ENCODE data around the gene UBXN7. TPM values are rescaled to one million over a fixed set of nuclear protein-coding genes. Genes with fewer than 3 reads are reported as not detected.
A peak's percentile ranks its signal among the peaks of the same experiment; 100 is the strongest.
"Not testable (repeated sequence)": the region's sequence is repeated elsewhere in the genome, so short reads cannot be mapped to it uniquely, and the experiment has no call there.

The UBXN7 gene
- total and polyA plus RNA-seq, 9 of the 15 experiments (the other 6 are each of a cell fraction or from before 2014, with no cell fraction given) = 3.5 to 44.6 (median 13.4) TPM

DNA sequence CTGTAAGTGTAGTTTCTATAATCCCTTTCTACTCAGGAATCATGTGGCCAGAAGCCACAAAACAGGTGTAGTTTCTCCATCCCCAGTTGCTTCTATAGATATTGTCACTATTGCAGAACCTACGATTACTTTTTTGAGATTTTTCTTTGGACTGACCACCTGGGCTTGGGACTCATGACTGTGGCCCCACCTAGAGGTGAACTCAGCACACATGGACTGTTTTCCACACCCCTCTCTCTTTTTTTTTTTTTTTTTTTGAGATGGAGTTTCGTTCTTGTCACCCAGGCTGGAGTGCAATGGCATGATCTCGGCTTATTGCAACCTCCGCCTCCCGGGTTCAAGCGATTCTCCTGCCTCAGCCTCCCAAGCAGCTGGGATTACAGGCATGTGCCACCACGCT is 13.2 kb upstream of the UBXN7 start (continued):
- TF ChIP-seq NR2C1 (IDR thresholded peaks at IDR 0.05) = 0 out of 2 replicates have a peak, but pooled peaks have one; percentile 23
- TF ChIP-seq NR2C1 (tag; IDR thresholded peaks at IDR 0.05) = not testable (repeated sequence)

DNA sequence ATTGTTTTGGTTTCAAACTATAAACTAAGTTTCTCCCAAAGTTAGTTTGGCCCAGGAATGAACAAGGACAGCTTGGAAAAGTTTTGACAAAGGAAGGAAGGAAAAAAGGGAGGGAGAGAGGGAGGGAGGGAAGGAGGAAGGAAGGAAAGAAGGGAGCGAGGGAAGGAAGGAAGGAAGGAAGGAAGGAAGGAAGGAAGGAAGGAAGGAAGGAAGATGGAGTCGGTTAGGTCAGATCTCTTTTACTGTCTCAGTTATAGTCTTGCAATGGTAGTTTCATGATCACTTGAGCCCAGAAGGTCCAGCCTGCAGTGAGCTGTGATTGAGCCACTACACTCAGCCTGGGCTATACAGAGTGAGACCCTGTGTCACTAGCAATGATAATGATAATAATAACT is 12.3 kb upstream of the UBXN7 start:
- BruUV-seq (replicated peaks) = no TSS peak
- in situ Hi-C loops (cut with MboI) (no loop called here), intact Hi-C loops (cut with micrococcal nuclease) (loop anchor here (2.0 kb wide), 1 partner anchor 74 kb away; no protein-coding TSS in a partner anchor)
- no peaks in the 10 kb centered on the region for H3K27me3 ChIP-seq (ENCODE audit: control insufficient read depth in 2 of 2, insufficient read depth in 2 of 2, low read length in 2 of 2)
- H3K79me2 ChIP-seq (ENCODE audit: control insufficient read depth, insufficient read depth, low read length) = no peaks in the 10 kb centered on the region
- no peak for DNase-seq (ENCODE audit: extremely low read depth in 1 of 4, low spot score in 3 of 4)
- peak; percentile 64 for ATAC-seq
- FAIRE-seq = no peak
- H3K9ac ChIP-seq (ENCODE audit: insufficient read depth in 1 of 2, low read depth in 2 of 2, low read length in 2 of 2) = no peak overlapping the region
- WGBS (ENCODE audit: insufficient coverage, low coverage, missing lambda C conversion rate) = 29% methylated on average over 2 of the region's 2 CpGs
- CTCF ChIA-PET (ENCODE audit: low intra/inter-chr PET ratio) = interaction anchor here (2.5 kb wide), 1 partner anchor 191 kb away, joined by 10 read pairs; no protein-coding TSS in a partner anchor
- no peaks in the 10 kb centered on the region for H3K36me3 ChIP-seq (ENCODE audit: control insufficient read depth, insufficient read depth, low read length)
- H3K4me2 ChIP-seq (ENCODE audit: insufficient read depth, low read length) = no peak overlapping the region
- H2AFZ ChIP-seq (ENCODE audit: low read depth, low read length) = peak overlapping the region; percentile 12; the same call in 1 of the 2 replicates
- no peaks in the 10 kb centered on the region for H3K9me1 ChIP-seq (ENCODE audit: control insufficient read depth, insufficient read depth, low read length)
- H3K9me3 ChIP-seq (replicated peaks; ENCODE audit: control insufficient read depth, insufficient read depth, low read depth, low read length) = no peaks in the 10 kb centered on the region
- no peak overlapping the region for H3K4me3 ChIP-seq
- POLR2A ChIA-PET = interaction anchor here (0.7 to 1.8 kb wide), 2 partner anchors 12 to 238 kb away, joined by 3 to 5 read pairs; partner anchors contain the start of gene UBXN7
- H3K4me1 ChIP-seq (replicated peaks in 1 of 2; ENCODE audit: control insufficient read depth in 2 of 2, insufficient read depth in 2 of 2, low read length in 2 of 2) = peaks cover 0 to 5% of the 10 kb centered on the region in 2 experiments; a peak in 4 of 5 replicates
- no peaks in the 10 kb centered on the region for H4K20me1 ChIP-seq (replicated peaks; ENCODE audit: control insufficient read depth, insufficient read depth, low read length)
- peak overlapping the region; percentile 11; the same call in 1 of the 3 replicates for H3K27ac ChIP-seq (ENCODE audit: extremely low read depth, low read depth, low read length)
- TF ChIP-seq, protein P1, sequence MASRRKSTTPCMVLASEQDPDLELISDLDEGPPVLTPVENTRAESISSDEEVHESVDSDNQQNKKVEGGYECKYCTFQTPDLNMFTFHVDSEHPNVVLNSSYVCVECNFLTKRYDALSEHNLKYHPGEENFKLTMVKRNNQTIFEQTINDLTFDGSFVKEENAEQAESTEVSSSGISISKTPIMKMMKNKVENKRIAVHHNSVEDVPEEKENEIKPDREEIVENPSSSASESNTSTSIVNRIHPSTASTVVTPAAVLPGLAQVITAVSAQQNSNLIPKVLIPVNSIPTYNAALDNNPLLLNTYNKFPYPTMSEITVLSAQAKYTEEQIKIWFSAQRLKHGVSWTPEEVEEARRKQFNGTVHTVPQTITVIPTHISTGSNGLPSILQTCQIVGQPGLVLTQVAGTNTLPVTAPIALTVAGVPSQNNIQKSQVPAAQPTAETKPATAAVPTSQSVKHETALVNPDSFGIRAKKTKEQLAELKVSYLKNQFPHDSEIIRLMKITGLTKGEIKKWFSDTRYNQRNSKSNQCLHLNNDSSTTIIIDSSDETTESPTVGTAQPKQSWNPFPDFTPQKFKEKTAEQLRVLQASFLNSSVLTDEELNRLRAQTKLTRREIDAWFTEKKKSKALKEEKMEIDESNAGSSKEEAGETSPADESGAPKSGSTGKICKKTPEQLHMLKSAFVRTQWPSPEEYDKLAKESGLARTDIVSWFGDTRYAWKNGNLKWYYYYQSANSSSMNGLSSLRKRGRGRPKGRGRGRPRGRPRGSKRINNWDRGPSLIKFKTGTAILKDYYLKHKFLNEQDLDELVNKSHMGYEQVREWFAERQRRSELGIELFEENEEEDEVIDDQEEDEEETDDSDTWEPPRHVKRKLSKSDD (conservative IDR thresholded peaks at IDR 0.05; ENCODE audit: low read length) = no peak
- peak; percentile 66; the same call in 1 of the 2 replicates for TF ChIP-seq EHMT2 (IDR thresholded peaks at IDR 0.05)
- no peak for TF ChIP-seq SRSF1 (IDR thresholded peaks at IDR 0.05; ENCODE audit: low read depth, low read length)
- TF ChIP-seq PTTG1 (tag; IDR thresholded peaks at IDR 0.05; ENCODE audit: low read depth) = peak; percentile 78
- TF ChIP-seq, protein P2, sequence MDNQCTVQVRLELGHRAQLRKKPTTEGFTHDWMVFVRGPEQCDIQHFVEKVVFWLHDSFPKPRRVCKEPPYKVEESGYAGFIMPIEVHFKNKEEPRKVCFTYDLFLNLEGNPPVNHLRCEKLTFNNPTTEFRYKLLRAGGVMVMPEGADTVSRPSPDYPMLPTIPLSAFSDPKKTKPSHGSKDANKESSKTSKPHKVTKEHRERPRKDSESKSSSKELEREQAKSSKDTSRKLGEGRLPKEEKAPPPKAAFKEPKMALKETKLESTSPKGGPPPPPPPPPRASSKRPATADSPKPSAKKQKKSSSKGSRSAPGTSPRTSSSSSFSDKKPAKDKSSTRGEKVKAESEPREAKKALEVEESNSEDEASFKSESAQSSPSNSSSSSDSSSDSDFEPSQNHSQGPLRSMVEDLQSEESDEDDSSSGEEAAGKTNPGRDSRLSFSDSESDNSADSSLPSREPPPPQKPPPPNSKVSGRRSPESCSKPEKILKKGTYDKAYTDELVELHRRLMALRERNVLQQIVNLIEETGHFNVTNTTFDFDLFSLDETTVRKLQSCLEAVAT (IDR thresholded peaks at IDR 0.05) = 0 out of 4 replicates have a peak, but pooled peaks of 1 of the 2 experiments have one; percentile 37
- TF ChIP-seq YBX1 (IDR thresholded peaks at IDR 0.05) = no peak
- no peak for TF ChIP-seq CBX3 (IDR thresholded peaks at IDR 0.05; ENCODE audit: borderline replicate concordance in 1 of 2, low read length in 2 of 2)
- TF ChIP-seq, protein P3, sequence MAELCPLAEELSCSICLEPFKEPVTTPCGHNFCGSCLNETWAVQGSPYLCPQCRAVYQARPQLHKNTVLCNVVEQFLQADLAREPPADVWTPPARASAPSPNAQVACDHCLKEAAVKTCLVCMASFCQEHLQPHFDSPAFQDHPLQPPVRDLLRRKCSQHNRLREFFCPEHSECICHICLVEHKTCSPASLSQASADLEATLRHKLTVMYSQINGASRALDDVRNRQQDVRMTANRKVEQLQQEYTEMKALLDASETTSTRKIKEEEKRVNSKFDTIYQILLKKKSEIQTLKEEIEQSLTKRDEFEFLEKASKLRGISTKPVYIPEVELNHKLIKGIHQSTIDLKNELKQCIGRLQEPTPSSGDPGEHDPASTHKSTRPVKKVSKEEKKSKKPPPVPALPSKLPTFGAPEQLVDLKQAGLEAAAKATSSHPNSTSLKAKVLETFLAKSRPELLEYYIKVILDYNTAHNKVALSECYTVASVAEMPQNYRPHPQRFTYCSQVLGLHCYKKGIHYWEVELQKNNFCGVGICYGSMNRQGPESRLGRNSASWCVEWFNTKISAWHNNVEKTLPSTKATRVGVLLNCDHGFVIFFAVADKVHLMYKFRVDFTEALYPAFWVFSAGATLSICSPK (IDR thresholded peaks at IDR 0.05; ENCODE audit: borderline replicate concordance) = 0 out of 2 replicates have a peak, but pooled peaks have one; percentile 21
- TF ChIP-seq ELF4 (CRISPR knock-in tag; IDR thresholded peaks at IDR 0.05) = peak; percentile 81; the same call in 1 of the 2 replicates
- TF ChIP-seq, protein P4, sequence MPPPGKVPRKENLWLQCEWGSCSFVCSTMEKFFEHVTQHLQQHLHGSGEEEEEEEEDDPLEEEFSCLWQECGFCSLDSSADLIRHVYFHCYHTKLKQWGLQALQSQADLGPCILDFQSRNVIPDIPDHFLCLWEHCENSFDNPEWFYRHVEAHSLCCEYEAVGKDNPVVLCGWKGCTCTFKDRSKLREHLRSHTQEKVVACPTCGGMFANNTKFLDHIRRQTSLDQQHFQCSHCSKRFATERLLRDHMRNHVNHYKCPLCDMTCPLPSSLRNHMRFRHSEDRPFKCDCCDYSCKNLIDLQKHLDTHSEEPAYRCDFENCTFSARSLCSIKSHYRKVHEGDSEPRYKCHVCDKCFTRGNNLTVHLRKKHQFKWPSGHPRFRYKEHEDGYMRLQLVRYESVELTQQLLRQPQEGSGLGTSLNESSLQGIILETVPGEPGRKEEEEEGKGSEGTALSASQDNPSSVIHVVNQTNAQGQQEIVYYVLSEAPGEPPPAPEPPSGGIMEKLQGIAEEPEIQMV (tag; conservative IDR thresholded peaks at IDR 0.05; ENCODE audit: low read depth) = 0 out of 2 replicates have a peak, but pooled peaks have one; percentile 42
- peak; percentile 89 for TF ChIP-seq OTX1 (CRISPR knock-in tag; IDR thresholded peaks at IDR 0.05)
- no peak for TF ChIP-seq SMARCA4 (IDR thresholded peaks at IDR 0.05)

Data from K562 (cell line).